Heart right ventricle (tissue), 16 donors: Measurements from ENCODE around the gene HMMR. TPM values are rescaled to one million over a fixed set of nuclear protein-coding genes. Genes with fewer than 3 reads are reported as not detected.
A peak's percentile ranks its signal among the peaks of the same experiment; 100 is the strongest.

Experiments used
- ATAC-seq, 8 donors: fragments of 200-7000 bp; cut with Tn5 transposase; one replicate each; pipeline ENCODE4 v1.9.1; 2020; ENCODE audit warnings: mild to moderate bottlenecking in 8 of 8, moderate library complexity in 8 of 8, moderate number of reproducible peaks in 1 of 8
- DNase-seq, 2 donors: peaks; one replicate each; pipeline ENCODE4 v3.0.0-alpha.2; 2020
- H3K27ac ChIP-seq, 10 donors: fragments of 200-600 bp; sonication (generic) in 2 of 10; one replicate each; pipeline versions ENCODE4 v1.5.0 to v1.8.0; 2020 to 2022; ENCODE audit warnings: mild to moderate bottlenecking in 3 of 10
- H3K27me3 ChIP-seq, 7 donors: fragments of 200-600 bp; one replicate each; pipeline ENCODE4 v1.8.0; 2021 to 2022; ENCODE audit warnings: mild to moderate bottlenecking in 2 of 7
- H3K36me3 ChIP-seq, 9 donors: fragments of 200-600 bp; sonication (generic) in 1 of 9; one replicate each; pipeline versions ENCODE4 v1.5.0 to v1.8.0; 2020 to 2022; ENCODE audit warnings: mild to moderate bottlenecking in 2 of 9
- H3K4me1 ChIP-seq, 9 donors: fragments of 200-600 bp; sonication (generic) in 1 of 9; one replicate each; pipeline versions ENCODE4 v1.5.0 to v1.8.0; 2020 to 2022; ENCODE audit warnings: mild to moderate bottlenecking in 4 of 9
- H3K4me3 ChIP-seq, 10 donors: fragments of 200-600 bp; sonication (generic) in 2 of 10; one replicate each; pipeline versions ENCODE4 v1.5.0 to v1.8.0; 2020 to 2022; ENCODE audit warnings: mild to moderate bottlenecking in 7 of 10, moderate library complexity in 2 of 10
- H3K9me3 ChIP-seq, 11 donors: fragments of 200-600 bp in 10 of 11; sonication (generic) in 2 of 11; one replicate each; pipeline versions ENCODE4 v1.5.0 to v1.8.0; 2013 to 2022; ENCODE audit warnings: mild to moderate bottlenecking in 2 of 11, control low read depth in 1 of 11, moderate library complexity in 1 of 11
- CTCF ChIP-seq, 9 donors: fragments of 200-600 bp; sonication (generic) in 2 of 9; IDR thresholded peaks; one replicate each; pipeline versions ENCODE4 v1.5.0 to v1.8.0; 2021 to 2022; ENCODE audit warnings: antibody characterized with exemption in 9 of 9, mild to moderate bottlenecking in 5 of 9, moderate library complexity in 1 of 9
- WGBS, 2 donors: extraction: QIAGEN DNeasy Blood & Tissue Kit; methylation state at CpG; one replicate each; pipeline ENCODE4 v1.1.7; 2013; ENCODE audit warnings: inconsistent platforms in 1 of 2; 5-methylcytosine and 5-hydroxymethylcytosine counted together
- intact Hi-C, 10 donors: fragments of 100-400 bp; cut with DNase I; formaldehyde crosslinking; loops; one replicate each; pipeline versions ENCODE4 v1.11.1 to v1.14.2; 2022
- polyA plus RNA-seq, 2 donors: library from polyadenylated mRNA; stranded (reverse); fragments of 200-250 nt; gene quantifications; one replicate each; pipeline ENCODE4 v1.2.3, GENCODE V29; 2013
- total RNA-seq, 10 donors: library from RNA; stranded (reverse); fragmentation: NEBNext Ultra II Directional in 3 of 10; extraction: Animal tissue kit (Norgen Biotek cat#: 25700) in 3 of 10; gene quantifications; one replicate each; pipeline versions ENCODE4 v1.2.1 to v1.2.4, GENCODE V29; 2021 to 2023
- donor health status: Arrhythmogenic right ventricular cardiomyopathy.
- donor health status: ischemic (EF 13 %, LVEDD 7.1; RV severe dilation, severe dysfunction).
- donor health status: healthy with polysubstance abuse.
- donor health status: DM: no; HTN: yes; CAD: no.
- donor health status: DM: no; HTN: no; CAD: no.
- donor health status: ischemic (EF 25% LVEDD 6.9; RV normal size, moderate dysfunction).
- donor health status: ischemic (EF 25% LVEDD 5.7; RV mildly dilated, moderate dysfunction).
- donor health status: healthy.
- donor health status: DM: yes; HTN: yes; CAD: no.
- donor health status: Ischemic cardiomyopathy.
- donor health status: ischemic (EF 35%, LVEDD 5.7; RV mildly dilated, moderate dysfunction).
- donor health status: nonischemic (EF 11% LVEDD 7.7; RV severe dilation, severe dysfunction).
- donor health status: DM: yes; HTN: yes; CAD: no.
- donor health status: PGD.
- donor health status: ischemic (EF 29% LVEDD 5.4; RV normal size, mild dysfunction).
- donor health status: nonischemic (EF 23%, LVEDD 6.1; RV moderate dilation, normal function).

HMMR gene
- total and polyA plus RNA-seq, 12 donors: 0.10 to 4.0 (median 0.47) TPM

- peaks cover 0 to 3% (median 0%) of the 10 kb centered on the region in 9 donors for H3K4me1 ChIP-seq
- no peak for TF ChIP-seq CTCF (IDR thresholded peaks at IDR 0.05)
- no peak overlapping the region for H3K4me3 ChIP-seq
- H3K27ac ChIP-seq: no peak overlapping the region
- peaks cover 0 to 26% (median under 1%) of the 10 kb centered on the region in 9 donors for H3K36me3 ChIP-seq
- intact Hi-C loops: no loop called here
- no peak for DNase-seq
- H3K9me3 ChIP-seq: peaks cover 0 to 4% (median 0%) of the 10 kb centered on the region in 11 donors
- H3K27me3 ChIP-seq: no peaks in the 10 kb centered on the region
- 92 to 100% methylated on average over 1 of the region's 1 CpG for WGBS, 2 donors
- no peak for ATAC-seq
These were observed 64.7 kb downstream of the HMMR start for GRCh38 chr5:163525096-163525495.

- intact Hi-C loops: no loop called here
These were observed 69.3 kb downstream of the HMMR start for GRCh38 chr5:163529698-163530097.

GRCh38 chr5:163531272-163531671, 70.8 kb downstream of the HMMR start:
- H3K9me3 ChIP-seq: no peaks in the 10 kb centered on the region
- intact Hi-C loops: no loop called here
- H3K27me3 ChIP-seq: no peaks in the 10 kb centered on the region
- no peak for TF ChIP-seq CTCF (IDR thresholded peaks at IDR 0.05)
- H3K27ac ChIP-seq: no peak overlapping the region
- ATAC-seq (no peak), DNase-seq (no peak)
- peaks cover 0 to 25% (median 8%) of the 10 kb centered on the region in 9 donors for H3K4me1 ChIP-seq
- H3K4me3 ChIP-seq: no peak overlapping the region
- H3K36me3 ChIP-seq: no peaks in the 10 kb centered on the region
- WGBS, 2 donors: 65 to 82% methylated on average over 3 of the region's 3 CpGs

More at GRCh38 chr5:163529698-163530097, 69.3 kb downstream of the HMMR start:
- H3K36me3 ChIP-seq: no peaks in the 10 kb centered on the region
- ATAC-seq (peak; percentile 70 to 97 (median 92)), DNase-seq (peak; percentile 41 to 69)
- 44 to 45% methylated on average over 5 of the region's 5 CpGs for WGBS, 2 donors
- peaks cover 0 to 4% (median 0%) of the 10 kb centered on the region in 11 donors for H3K9me3 ChIP-seq
- H3K4me1 ChIP-seq: peaks cover 0 to 25% (median 4%) of the 10 kb centered on the region in 9 donors
- peak overlapping the region in 6 of 10 donors; percentile 12 to 56 (median 32) for H3K27ac ChIP-seq
- no peak for TF ChIP-seq CTCF (IDR thresholded peaks at IDR 0.05)
- no peak overlapping the region for H3K4me3 ChIP-seq
- no peaks in the 10 kb centered on the region for H3K27me3 ChIP-seq

- Histone ChIP-seq H3K4me3 (no peak overlapping the region), H3K9me3 (no peaks in the 10 kb centered on the region), H3K27ac (no peak overlapping the region), H3K4me1 (peaks cover 0 to 25% (median 8%) of the 10 kb centered on the region in 9 donors), H3K27me3 (no peaks in the 10 kb centered on the region), H3K36me3 (no peaks in the 10 kb centered on the region)
- WGBS, 2 donors: 53 to 59% methylated on average over 5 of the region's 5 CpGs
- TF ChIP-seq CTCF (IDR thresholded peaks at IDR 0.05): no peak
- DNase-seq (no peak), ATAC-seq (no peak)
- intact Hi-C loops: no loop called here
These were observed 72.0 kb downstream of the HMMR start for GRCh38 chr5:163532171-163533084.
